ENCODE data around the gene LRRC4C. TPM values are rescaled to one million over a fixed set of nuclear protein-coding genes. Genes with fewer than 3 reads are reported as not detected.

LRRC4C gene
- total RNA-seq, 2 donors from 2014 or later, result 0.42 TPM; not detected in 1

DNA sequence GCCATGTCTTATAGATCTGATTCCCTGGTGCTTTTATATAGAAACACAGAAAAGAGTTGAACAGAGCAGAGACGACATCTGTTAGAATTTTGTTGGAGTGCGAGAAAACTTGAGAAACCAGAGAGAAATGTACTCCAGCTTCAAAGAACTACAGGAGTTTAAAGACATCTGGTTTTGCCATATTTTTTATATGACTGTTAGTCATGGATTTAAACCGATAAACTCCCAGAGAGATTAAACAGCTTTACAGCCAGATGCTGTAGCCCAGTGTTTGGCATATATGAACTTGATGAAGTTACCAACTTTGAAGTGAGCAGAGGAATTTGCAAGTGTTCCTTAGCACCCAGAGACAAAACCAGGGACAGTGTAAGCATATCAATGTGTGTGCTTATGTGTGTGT is 1083.1 kb downstream of the LRRC4C start:
- intact Hi-C loops (cut with DNase I), result no loop called here
- H3K9ac ChIP-seq (ENCODE audit: low read depth in 2 of 2, low read length in 2 of 2), result no peak overlapping the region
- no peak overlapping the region for H3K4me3 ChIP-seq
- H3K9me3 ChIP-seq, result no peaks in the 10 kb centered on the region
- no peak for TF ChIP-seq CTCF (IDR thresholded peaks at IDR 0.05)
- H3K27me3 ChIP-seq, result no peaks in the 10 kb centered on the region
- no peaks in the 10 kb centered on the region for H3K4me1 ChIP-seq
- no peak overlapping the region for H3K27ac ChIP-seq
- H3K36me3 ChIP-seq, result no peaks in the 10 kb centered on the region
- DNase-seq, result no peak

GRCh38 chr11:40370821-40371616 is 1088.4 kb downstream of the LRRC4C start:
- H3K9me3 ChIP-seq, result no peaks in the 10 kb centered on the region
- no peak overlapping the region for H3K4me3 ChIP-seq
- no peak for DNase-seq
- no peaks in the 10 kb centered on the region for H3K27me3 ChIP-seq
- no peaks in the 10 kb centered on the region for H3K36me3 ChIP-seq
- no peak overlapping the region for H3K9ac ChIP-seq (ENCODE audit: low read depth in 2 of 2, low read length in 2 of 2)
- intact Hi-C loops (cut with DNase I), result no loop called here
- no peak for TF ChIP-seq CTCF (IDR thresholded peaks at IDR 0.05)
- no peaks in the 10 kb centered on the region for H3K4me1 ChIP-seq
- no peak overlapping the region for H3K27ac ChIP-seq

DNA sequence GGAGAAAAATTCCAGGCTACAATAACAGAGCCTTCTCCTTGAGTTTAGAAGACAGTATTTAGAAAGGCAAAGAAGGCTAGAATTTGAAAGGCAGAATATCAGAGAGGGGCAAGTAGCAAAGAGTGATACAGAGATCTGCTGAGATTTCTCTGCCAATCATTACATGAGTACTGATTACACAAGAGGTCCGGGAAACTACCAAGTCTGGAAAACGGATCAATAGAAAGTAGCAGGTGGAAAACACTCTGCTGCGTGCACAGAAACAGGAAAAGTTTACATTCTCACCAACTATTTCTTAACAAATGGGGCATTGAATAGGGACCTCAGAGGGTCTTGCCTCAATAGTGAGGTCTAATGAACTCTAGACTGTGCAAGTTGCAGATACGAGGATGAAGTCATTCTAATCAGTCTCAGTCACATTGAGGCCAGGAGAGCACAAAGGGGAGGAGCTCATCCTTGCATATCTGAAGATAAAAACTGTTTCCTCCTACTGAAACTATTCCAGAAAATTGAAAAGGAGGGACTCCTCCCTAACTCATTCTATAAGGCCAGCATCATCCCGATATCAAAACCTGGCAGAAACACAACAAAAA is 1099.2 kb downstream of the LRRC4C start:
- no peak for DNase-seq
- Histone ChIP-seq H3K4me3 (no peak overlapping the region), H3K9ac (ENCODE audit: low read depth in 2 of 2, low read length in 2 of 2) (no peak overlapping the region), H3K4me1 (no peaks in the 10 kb centered on the region), H3K27me3 (no peaks in the 10 kb centered on the region), H3K27ac (no peak overlapping the region), H3K36me3 (no peaks in the 10 kb centered on the region), H3K9me3 (no peaks in the 10 kb centered on the region)
- no peak for TF ChIP-seq CTCF (IDR thresholded peaks at IDR 0.05)
- intact Hi-C loops (cut with DNase I), result no loop called here

GRCh38 chr11:40354121-40354520 is 1105.3 kb downstream of the LRRC4C start:
- Histone ChIP-seq H3K27ac (no peak overlapping the region), H3K9ac (ENCODE audit: low read depth in 2 of 2, low read length in 2 of 2) (no peak overlapping the region), H3K4me3 (no peak overlapping the region), H3K36me3 (no peaks in the 10 kb centered on the region), H3K9me3 (no peaks in the 10 kb centered on the region), H3K27me3 (no peaks in the 10 kb centered on the region), H3K4me1 (no peaks in the 10 kb centered on the region)
- no peak for TF ChIP-seq CTCF (IDR thresholded peaks at IDR 0.05)
- intact Hi-C loops (cut with DNase I), result no loop called here
- no peak for DNase-seq

- Histone ChIP-seq H3K9ac (ENCODE audit: low read depth in 2 of 2, low read length in 2 of 2) (no peak overlapping the region), H3K4me3 (no peak overlapping the region), H3K9me3 (no peaks in the 10 kb centered on the region), H3K36me3 (no peaks in the 10 kb centered on the region), H3K27ac (no peak overlapping the region), H3K4me1 (no peaks in the 10 kb centered on the region), H3K27me3 (no peaks in the 10 kb centered on the region)
- intact Hi-C loops (cut with DNase I), result no loop called here
- DNase-seq, result no peak
- TF ChIP-seq CTCF (IDR thresholded peaks at IDR 0.05), result no peak
These were observed 1118.5 kb downstream of the LRRC4C start for GRCh38 chr11:40340911-40341310.
